SU-DHL-6 (cell line): ENCODE data around the gene ENOX1.

Experiments used
- EZH2phosphoT487 ChIP-seq: fragments of 200-600 bp; sonication (generic), shearing (Covaris generic); conservative IDR thresholded peaks from 2 replicates; pipeline ENCODE4 v1.6.1; 2018; ENCODE audit warnings: mild to moderate bottlenecking, antibody characterized with exemption, low read length, moderate library complexity, mixed read lengths
- TF ChIP-seq, protein P1 (sequence below): fragments of 200-600 bp; sonication (generic); IDR thresholded peaks from one replicate; pipeline ENCODE4 v1.5.1; 2017; ENCODE audit warnings: antibody characterized with exemption, mild to moderate bottlenecking, low read length, moderate library complexity; ENCODE audit not compliant: insufficient read depth, poor library complexity, severe bottlenecking

- TF ChIP-seq, protein P1, sequence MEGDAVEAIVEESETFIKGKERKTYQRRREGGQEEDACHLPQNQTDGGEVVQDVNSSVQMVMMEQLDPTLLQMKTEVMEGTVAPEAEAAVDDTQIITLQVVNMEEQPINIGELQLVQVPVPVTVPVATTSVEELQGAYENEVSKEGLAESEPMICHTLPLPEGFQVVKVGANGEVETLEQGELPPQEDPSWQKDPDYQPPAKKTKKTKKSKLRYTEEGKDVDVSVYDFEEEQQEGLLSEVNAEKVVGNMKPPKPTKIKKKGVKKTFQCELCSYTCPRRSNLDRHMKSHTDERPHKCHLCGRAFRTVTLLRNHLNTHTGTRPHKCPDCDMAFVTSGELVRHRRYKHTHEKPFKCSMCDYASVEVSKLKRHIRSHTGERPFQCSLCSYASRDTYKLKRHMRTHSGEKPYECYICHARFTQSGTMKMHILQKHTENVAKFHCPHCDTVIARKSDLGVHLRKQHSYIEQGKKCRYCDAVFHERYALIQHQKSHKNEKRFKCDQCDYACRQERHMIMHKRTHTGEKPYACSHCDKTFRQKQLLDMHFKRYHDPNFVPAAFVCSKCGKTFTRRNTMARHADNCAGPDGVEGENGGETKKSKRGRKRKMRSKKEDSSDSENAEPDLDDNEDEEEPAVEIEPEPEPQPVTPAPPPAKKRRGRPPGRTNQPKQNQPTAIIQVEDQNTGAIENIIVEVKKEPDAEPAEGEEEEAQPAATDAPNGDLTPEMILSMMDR = no peak
- no peak for TF ChIP-seq EZH2phosphoT487
These were observed 267.9 kb downstream of the ENOX1 start for GRCh38 chr13:43518833-43519232.
